ENCODE results near the gene FRAS1.

GRCh38 chr4:78543424-78544125, 486.5 kb downstream of the FRAS1 start:
- no peak for TF ChIP-seq CTCF (IDR thresholded peaks at IDR 0.05; ENCODE audit: poor library complexity, severe bottlenecking)
- no peak for TF ChIP-seq POLR2AphosphoS5 (IDR thresholded peaks at IDR 0.05)
- TF ChIP-seq TAF1 (IDR thresholded peaks at IDR 0.05; ENCODE audit: low read depth): no peak
- TF ChIP-seq RAD21 (conservative IDR thresholded peaks at IDR 0.05): no peak
- no peak for TF ChIP-seq EZH2 (IDR thresholded peaks at IDR 0.05; ENCODE audit: borderline replicate concordance, insufficient read depth, low read length, poor library complexity, severe bottlenecking)
- no peak for TF ChIP-seq SMC3 (conservative IDR thresholded peaks at IDR 0.05; ENCODE audit: poor library complexity)
- TF ChIP-seq REST (IDR thresholded peaks at IDR 0.05; ENCODE audit: borderline replicate concordance): no peak
- no peak for TF ChIP-seq EP300 (conservative IDR thresholded peaks at IDR 0.05; ENCODE audit: poor library complexity, severe bottlenecking)

Data from neural cell (in vitro differentiated cells).